ENCODE data around the gene HOXA3.

The HOXA3 gene

GRCh38 chr7:27113991-27114769 lies 38.2 kb downstream of the HOXA3 start:
- no peaks in the 10 kb centered on the region for H3K4me1 ChIP-seq (ENCODE audit: control insufficient read depth, low read length)
- H3K27me3 ChIP-seq (ENCODE audit: control insufficient read depth, low read length) = no peaks in the 10 kb centered on the region
- H3K4me2 ChIP-seq (ENCODE audit: low read length) = no peak overlapping the region
- TF ChIP-seq EZH2phosphoT487 (IDR thresholded peaks at IDR 0.05; ENCODE audit: borderline replicate concordance, low read length) = no peak
- no peak for TF ChIP-seq CTCF (IDR thresholded peaks at IDR 0.05; ENCODE audit: low read depth, low read length, poor library complexity, severe bottlenecking)
- H3K9me3 ChIP-seq (ENCODE audit: control insufficient read depth, insufficient read depth, low read length) = no peaks in the 10 kb centered on the region
- no peaks in the 10 kb centered on the region for H3F3A ChIP-seq (ENCODE audit: control insufficient read depth, insufficient read depth)
- H3K27ac ChIP-seq (ENCODE audit: low read depth, low read length) = no peak overlapping the region
- no peaks in the 10 kb centered on the region for H3K36me3 ChIP-seq (ENCODE audit: control insufficient read depth, low read length)
- H4K20me1 ChIP-seq (ENCODE audit: control insufficient read depth, insufficient read depth, low read depth, low read length) = no peaks in the 10 kb centered on the region
- no peaks in the 10 kb centered on the region for H3K79me2 ChIP-seq (ENCODE audit: control insufficient read depth, low read length)
- H3K9me2 ChIP-seq (replicated peaks; ENCODE audit: control insufficient read depth, low read length) = no peaks in the 10 kb centered on the region
- H3K4me3 ChIP-seq (ENCODE audit: low read length) = no peak overlapping the region

- Histone ChIP-seq H4K20me1 (ENCODE audit: control insufficient read depth, insufficient read depth, low read depth, low read length) (no peaks in the 10 kb centered on the region), H3K4me2 (ENCODE audit: low read length) (no peak overlapping the region), H3K27ac (ENCODE audit: low read depth, low read length) (no peak overlapping the region), H3K9me3 (ENCODE audit: control insufficient read depth, insufficient read depth, low read length) (no peaks in the 10 kb centered on the region), H3K27me3 (ENCODE audit: control insufficient read depth, low read length) (no peaks in the 10 kb centered on the region), H3K4me3 (ENCODE audit: low read length) (no peak overlapping the region), H3K36me3 (ENCODE audit: control insufficient read depth, low read length) (no peaks in the 10 kb centered on the region), H3F3A (ENCODE audit: control insufficient read depth, insufficient read depth) (no peaks in the 10 kb centered on the region), H3K9me2 (replicated peaks; ENCODE audit: control insufficient read depth, low read length) (no peaks in the 10 kb centered on the region), H3K79me2 (ENCODE audit: control insufficient read depth, low read length) (no peaks in the 10 kb centered on the region), H3K4me1 (ENCODE audit: control insufficient read depth, low read length) (no peaks in the 10 kb centered on the region)
- TF ChIP-seq CTCF (IDR thresholded peaks at IDR 0.05; ENCODE audit: low read depth, low read length, poor library complexity, severe bottlenecking) (no peak), EZH2phosphoT487 (IDR thresholded peaks at IDR 0.05; ENCODE audit: borderline replicate concordance, low read length) (no peak)
Observed at GRCh38 chr7:27112955-27113949, 39.1 kb downstream of the HOXA3 start.

GRCh38 chr7:27112361-27112760 lies 40.0 kb downstream of the HOXA3 start:
- no peaks in the 10 kb centered on the region for H3K79me2 ChIP-seq (ENCODE audit: control insufficient read depth, low read length)
- H3K27me3 ChIP-seq (ENCODE audit: control insufficient read depth, low read length) = no peaks in the 10 kb centered on the region
- TF ChIP-seq EZH2phosphoT487 (IDR thresholded peaks at IDR 0.05; ENCODE audit: borderline replicate concordance, low read length) (no peak), CTCF (IDR thresholded peaks at IDR 0.05; ENCODE audit: low read depth, low read length, poor library complexity, severe bottlenecking) (no peak)
- H3F3A ChIP-seq (ENCODE audit: control insufficient read depth, insufficient read depth) = no peaks in the 10 kb centered on the region
- H4K20me1 ChIP-seq (ENCODE audit: control insufficient read depth, insufficient read depth, low read depth, low read length) = no peaks in the 10 kb centered on the region
- H3K4me1 ChIP-seq (ENCODE audit: control insufficient read depth, low read length) = no peaks in the 10 kb centered on the region
- no peak overlapping the region for H3K27ac ChIP-seq (ENCODE audit: low read depth, low read length)
- H3K4me2 ChIP-seq (ENCODE audit: low read length) = no peak overlapping the region
- H3K9me3 ChIP-seq (ENCODE audit: control insufficient read depth, insufficient read depth, low read length) = no peaks in the 10 kb centered on the region
- H3K36me3 ChIP-seq (ENCODE audit: control insufficient read depth, low read length) = no peaks in the 10 kb centered on the region
- H3K4me3 ChIP-seq (ENCODE audit: low read length) = no peak overlapping the region
- H3K9me2 ChIP-seq (replicated peaks; ENCODE audit: control insufficient read depth, low read length) = no peaks in the 10 kb centered on the region

Measured in DOHH2 (cell line).